Right lobe of liver (tissue), 6 donors: Measurements from ENCODE around the gene RABGAP1. TPM values are rescaled to one million over a fixed set of nuclear protein-coding genes. Genes with fewer than 3 reads are reported as not detected.

Experiments used
- ATAC-seq, 4 donors: fragments of 200-7000 bp; cut with Tn5 transposase; one replicate each; pipeline ENCODE4 v1.9.1; 2020; ENCODE audit warnings: mild to moderate bottlenecking in 4 of 4, moderate library complexity in 4 of 4
- DNase-seq, 3 donors: peaks; one replicate each; pipeline ENCODE4 v3.0.0-alpha.2; 2020
- H3K27ac ChIP-seq, 3 donors: fragments of 200-600 bp; one replicate each; pipeline ENCODE4 v1.8.0; 2022
- H3K27me3 ChIP-seq, 2 donors: fragments of 200-600 bp; one replicate each; pipeline ENCODE4 v1.8.0; 2022
- H3K36me3 ChIP-seq, 4 donors: fragments of 200-600 bp; sonication (generic) in 1 of 4; one replicate each; pipeline versions ENCODE4 v1.5.1 to v1.8.0; 2017 to 2022; ENCODE audit warnings: control low read depth in 1 of 4
- H3K4me1 ChIP-seq, 4 donors: fragments of 200-600 bp; sonication (generic) in 1 of 4; one replicate each; pipeline versions ENCODE4 v1.5.1 to v1.8.0; 2017 to 2022; ENCODE audit warnings: control low read depth in 1 of 4
- H3K4me3 ChIP-seq, 3 donors: fragments of 200-600 bp; one replicate each; pipeline ENCODE4 v1.8.0; 2022
- H3K9me3 ChIP-seq, 4 donors: fragments of 200-600 bp; sonication (generic) in 1 of 4; one replicate each; pipeline versions ENCODE4 v1.5.1 to v1.8.0; 2017 to 2022; ENCODE audit warnings: control low read depth in 1 of 4
- CTCF ChIP-seq, 4 donors: fragments of 200-600 bp in 3 of 4; fragments of 450-650 bp in 1 of 4; IDR thresholded peaks; one replicate each; pipeline versions ENCODE4 v1.5.1 to v1.8.0; 2016 to 2022; ENCODE audit warnings: antibody characterized with exemption in 4 of 4, mild to moderate bottlenecking in 2 of 4
- POLR2A ChIP-seq: fragments of 450-650 bp; IDR thresholded peaks from one replicate; pipeline ENCODE4 v1.6.1; 2017; ENCODE audit warnings: antibody characterized with exemption, mild to moderate bottlenecking
- WGBS: methylation state at CpG from one replicate; pipeline ENCODE4 v1.1.6; 2018; ENCODE audit warnings: low coverage, low lambda C conversion rate; ENCODE audit not compliant: insufficient coverage; ENCODE audit errors: missing lambda C conversion rate; 5-methylcytosine and 5-hydroxymethylcytosine counted together
- intact Hi-C, 2 donors: fragments of 100-400 bp; cut with DNase I; formaldehyde crosslinking; loops; one replicate each; pipeline versions ENCODE4 v1.11.2 to v1.14.1; 2022
- total RNA-seq, 6 experiments: library from RNA; depleted of rRNA in 2 of 6; stranded (reverse); fragments of >200 nt in 2 of 6; fragmentation: NEBNext Ultra II Directional in 3 of 6; extraction: Animal tissue kit (Norgen Biotek cat#: 25700) in 3 of 6; gene quantifications; one replicate each; pipeline versions ENCODE4 v1.1.0 to v1.2.4, GENCODE V29; 2016 to 2023
- donor health status: DM: no; HTN: yes; CAD: no.
- donor health status: DM: no; HTN: no; CAD: no.
- donor health status: DM: no; HTN: no; CAD: no.
- donor health status: DM: no; HTN: yes; CAD: no.
- donor health status: DM: no; HTN: yes; CAD: no.

The RABGAP1 gene
- total RNA-seq, 6 experiments from 2014 or later = 11.4 to 15.4 (median 13.5) TPM

GRCh38 chr9:123132696-123133095, 191.9 kb downstream of the RABGAP1 start:
- Histone ChIP-seq H3K27ac (no peak overlapping the region), H3K36me3 (no peaks in the 10 kb centered on the region), H3K4me3 (no peak overlapping the region), H3K27me3 (no peaks in the 10 kb centered on the region), H3K9me3 (no peaks in the 10 kb centered on the region), H3K4me1 (peaks cover 0 to 8% (median 0%) of the 10 kb centered on the region in 4 donors)
- ATAC-seq (no peak), DNase-seq (no peak)
- TF ChIP-seq CTCF (IDR thresholded peaks at IDR 0.05) = no peak
- no peak for TF ChIP-seq POLR2A
- intact Hi-C loops = no loop called here
- 92% methylated on average over 6 of the region's 6 CpGs for WGBS

- no peak overlapping the region for H3K27ac ChIP-seq
- ATAC-seq (no peak), DNase-seq (no peak)
- intact Hi-C loops = no loop called here
- no peaks in the 10 kb centered on the region for H3K27me3 ChIP-seq
- no peaks in the 10 kb centered on the region for H3K36me3 ChIP-seq
- no peaks in the 10 kb centered on the region for H3K9me3 ChIP-seq
- peaks cover 0 to 8% (median 0%) of the 10 kb centered on the region in 4 donors for H3K4me1 ChIP-seq
- no peak for TF ChIP-seq POLR2A
- TF ChIP-seq CTCF (IDR thresholded peaks at IDR 0.05) = no peak
- 92% methylated on average over 5 of the region's 5 CpGs for WGBS
- no peak overlapping the region for H3K4me3 ChIP-seq
Measured at GRCh38 chr9:123135430-123135829, 194.6 kb downstream of the RABGAP1 start.

- Histone ChIP-seq H3K27ac (no peak overlapping the region), H3K4me1 (no peaks in the 10 kb centered on the region), H3K27me3 (no peaks in the 10 kb centered on the region), H3K9me3 (no peaks in the 10 kb centered on the region), H3K4me3 (no peak overlapping the region), H3K36me3 (no peaks in the 10 kb centered on the region)
- intact Hi-C loops = no loop called here
- 86% methylated on average over 1 of the region's 2 CpGs for WGBS
- TF ChIP-seq POLR2A = no peak
- no peak for TF ChIP-seq CTCF (IDR thresholded peaks at IDR 0.05)
- ATAC-seq (no peak), DNase-seq (no peak)
Measured at GRCh38 chr9:123138163-123138562, 197.3 kb downstream of the RABGAP1 start.

GRCh38 chr9:123149067-123149466, 208.2 kb downstream of the RABGAP1 start:
- TF ChIP-seq CTCF (IDR thresholded peaks at IDR 0.05) (no peak), POLR2A (no peak)
- no peaks in the 10 kb centered on the region for H3K27me3 ChIP-seq
- no peaks in the 10 kb centered on the region for H3K9me3 ChIP-seq
- no peaks in the 10 kb centered on the region for H3K36me3 ChIP-seq
- H3K27ac ChIP-seq = peak overlapping the region in 1 of 3 donors; percentile 2
- peaks cover 0 to 3% (median 0%) of the 10 kb centered on the region in 4 donors for H3K4me1 ChIP-seq
- intact Hi-C loops = no loop called here
- no peak for DNase-seq
- WGBS = 14% methylated on average over 1 of the region's 1 CpG
- peak; percentile 63 to 76 (median 69) for ATAC-seq
- H3K4me3 ChIP-seq = no peak overlapping the region
